ENCODE measurements around the gene MEX3A.

Gene MEX3A

DNA sequence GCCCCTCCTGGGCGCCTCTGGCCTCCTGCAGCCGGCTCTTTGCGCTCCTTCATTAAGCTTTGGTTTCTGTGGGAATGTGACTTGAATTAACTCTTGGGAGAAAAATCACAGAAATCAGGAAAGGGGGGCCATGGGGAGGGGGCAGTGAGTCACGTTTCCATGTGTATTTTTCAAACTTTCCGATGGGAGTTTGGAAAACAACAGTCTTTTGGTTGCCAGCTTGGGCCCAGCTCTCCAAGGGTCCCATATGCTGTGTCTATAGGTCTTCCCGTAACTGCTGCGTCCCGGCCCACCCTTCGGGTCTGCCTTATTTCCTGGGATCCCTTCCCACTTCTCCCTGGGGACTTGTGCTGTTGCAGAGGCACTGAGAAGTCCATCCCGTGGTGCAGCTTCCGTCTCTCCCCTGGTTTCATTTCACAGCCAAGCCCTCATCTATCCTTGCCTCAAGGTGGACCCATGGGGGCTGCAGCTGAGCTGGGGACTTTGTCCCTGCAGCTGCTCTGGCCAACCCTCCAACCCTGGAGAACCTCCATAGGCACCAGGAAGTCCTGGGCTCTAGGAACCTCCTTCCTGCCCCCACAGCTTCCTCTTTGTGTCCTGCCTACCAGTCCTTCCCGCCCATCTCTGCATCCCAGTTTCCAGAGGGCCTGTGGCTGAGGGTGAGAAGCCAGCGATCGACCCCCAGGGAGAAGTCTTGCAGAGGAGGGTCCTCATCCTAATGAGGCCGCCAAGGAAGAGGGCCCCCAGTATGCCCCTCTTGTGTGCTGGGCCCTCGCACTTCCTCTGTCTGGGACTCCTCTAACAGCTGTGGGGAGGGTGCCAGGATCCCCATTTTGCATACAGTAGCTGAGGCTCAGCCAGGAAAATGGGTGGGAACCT, 20.6 kb upstream of the MEX3A start:
- no peak for DNase-seq (ENCODE audit: low read depth)

DNA sequence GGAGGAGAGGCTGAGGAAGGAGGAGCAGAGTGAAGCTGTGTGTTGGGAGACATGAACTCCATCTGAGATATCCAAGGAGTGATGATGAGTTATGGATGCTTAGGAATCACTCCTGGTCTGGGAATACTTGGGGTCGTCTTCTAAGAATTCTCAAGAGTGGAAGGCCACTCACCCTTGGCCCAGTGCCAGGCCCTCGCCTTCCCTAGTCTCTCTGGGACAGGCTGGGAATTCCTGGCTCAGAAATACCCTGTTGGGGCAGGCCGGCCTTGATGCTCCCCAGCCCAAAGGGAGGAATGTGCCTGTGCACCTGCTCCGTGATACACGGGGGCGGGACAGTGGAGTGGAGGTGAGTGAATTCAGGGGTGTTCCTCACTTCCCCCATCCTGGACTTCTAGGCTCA, 19.6 kb upstream of the MEX3A start:
- no peak for DNase-seq (ENCODE audit: low read depth)

DNA sequence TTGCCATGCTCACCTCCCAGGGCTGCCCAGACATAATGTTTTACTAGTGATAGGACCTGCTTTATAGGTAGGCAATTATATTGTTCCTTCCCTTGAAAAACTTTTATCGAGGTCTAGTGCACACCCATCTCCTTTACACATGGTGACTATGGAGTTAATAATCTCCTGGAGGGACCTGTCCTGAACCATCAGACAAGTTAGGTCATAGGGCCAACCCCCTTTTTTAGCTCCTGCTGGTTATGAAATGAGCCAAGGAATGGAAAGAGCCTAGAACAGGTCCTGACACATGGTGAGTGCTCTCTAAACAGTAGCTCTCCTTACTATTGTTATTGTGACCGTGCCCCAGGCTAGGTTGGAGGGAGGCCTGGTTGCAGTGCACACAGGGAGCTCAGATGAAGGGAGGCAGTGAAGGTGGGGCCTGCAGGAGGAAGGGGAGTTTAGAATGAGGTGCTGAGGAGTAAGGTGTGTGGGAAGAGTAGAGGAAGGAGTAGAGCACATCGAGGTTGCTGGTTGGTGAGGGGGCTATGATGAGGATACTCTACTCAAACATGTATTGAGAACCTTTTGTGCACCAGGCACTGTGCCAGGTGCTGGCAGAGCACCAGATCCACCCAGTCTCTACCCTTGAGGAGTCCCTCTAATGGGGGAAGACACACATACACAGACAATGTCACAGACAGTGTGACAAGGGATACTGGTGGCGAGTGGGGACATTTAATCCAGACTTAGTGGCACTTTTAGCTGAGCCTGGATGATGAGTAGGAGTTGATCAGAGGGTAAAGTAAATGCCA, 18.1 kb upstream of the MEX3A start:
- DNase-seq (ENCODE audit: low read depth) = no peak

DNA sequence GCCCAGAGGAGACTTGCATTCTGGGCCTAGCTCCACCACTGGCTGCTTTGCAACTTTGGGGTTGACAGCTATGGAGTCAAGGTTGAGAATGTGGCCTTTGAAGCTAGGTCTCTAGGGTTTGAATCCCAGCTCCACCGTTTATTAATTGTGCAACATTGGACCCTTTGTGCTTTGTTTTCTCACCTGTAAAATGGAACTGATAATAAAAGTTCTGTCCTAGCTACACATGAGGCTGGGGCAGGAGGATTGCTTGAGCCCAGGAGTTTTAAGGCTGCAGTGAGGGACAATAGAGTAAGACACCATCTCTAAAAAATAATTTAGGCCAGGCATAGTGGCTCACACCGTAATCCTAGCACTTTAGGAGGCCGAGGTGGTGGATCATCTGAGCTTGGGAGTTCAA, 17.0 kb upstream of the MEX3A start:
- no peak for DNase-seq (ENCODE audit: low read depth)

- DNase-seq (ENCODE audit: low read depth) = no peak
Observed at GRCh38 chr1:156098784-156099183, 16.5 kb upstream of the MEX3A start.

DNA sequence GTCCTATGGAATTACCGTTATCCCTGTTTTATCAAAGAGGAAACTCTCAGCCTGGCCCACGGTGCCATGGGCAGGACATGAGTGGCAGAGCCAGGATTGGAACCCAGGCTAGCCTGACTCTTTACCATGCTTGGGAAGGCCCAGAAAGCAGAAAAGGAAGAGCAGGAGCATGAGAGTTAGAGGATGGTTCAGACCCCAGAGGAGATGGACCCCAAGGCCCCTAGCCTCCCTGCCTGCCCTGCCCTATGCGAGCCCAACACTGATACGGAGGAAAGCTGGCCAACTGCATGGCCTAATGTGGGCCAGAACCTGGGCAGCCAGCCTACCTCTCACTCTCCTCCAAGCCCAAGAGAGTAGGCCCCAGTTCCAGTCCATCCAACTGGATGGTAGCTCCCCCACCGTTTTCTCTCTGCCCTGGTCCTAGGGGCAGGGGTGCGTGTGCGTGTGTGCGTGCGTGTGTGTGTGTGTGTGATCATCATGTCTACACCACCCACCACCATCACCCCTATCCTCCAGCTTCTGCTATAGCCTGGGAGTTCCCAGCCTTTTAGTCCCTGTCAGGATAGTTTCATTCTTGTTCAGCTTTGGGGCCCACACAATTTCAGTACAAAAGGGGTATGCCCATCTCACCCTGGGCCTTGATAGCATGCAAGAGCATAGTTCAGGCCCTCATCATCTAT, 15.4 kb upstream of the MEX3A start:
- DNase-seq (ENCODE audit: low read depth) = no peak

DNA sequence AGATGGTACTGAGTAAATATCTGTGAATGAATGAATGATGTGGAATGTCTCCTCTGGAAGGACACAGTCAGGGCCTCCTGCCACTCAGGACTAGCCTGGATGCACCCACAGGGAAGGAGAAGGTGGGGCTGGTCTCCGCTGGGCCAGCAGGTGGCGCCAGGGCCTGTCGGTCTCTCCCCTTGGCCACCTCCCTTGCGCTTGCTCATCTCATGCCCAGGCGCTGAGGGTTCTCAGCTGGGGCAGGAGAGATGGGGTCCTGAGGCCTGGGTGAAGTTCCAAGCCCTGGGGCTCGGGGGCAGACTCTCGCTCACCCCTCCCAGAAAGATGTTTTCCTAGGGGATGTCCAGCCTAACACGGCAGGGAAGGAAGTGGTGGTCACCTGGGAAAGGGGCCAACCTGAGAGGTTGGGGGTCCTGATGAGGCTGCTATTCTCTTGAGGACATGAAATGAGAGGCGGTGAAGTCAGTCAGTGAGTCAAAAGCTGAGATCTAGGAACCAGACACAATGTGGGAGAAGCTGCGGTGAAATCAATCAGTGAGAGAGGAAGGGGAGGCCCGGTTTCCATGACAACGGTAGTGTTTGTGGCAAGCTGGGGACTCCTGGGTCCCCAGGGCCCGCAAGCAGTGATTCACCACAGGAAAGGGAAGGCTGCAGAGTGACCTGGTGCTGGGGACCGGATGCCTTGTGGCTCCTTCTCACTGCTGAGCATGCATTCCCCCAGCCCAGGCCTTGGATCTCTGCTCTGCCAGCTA, 14.6 kb upstream of the MEX3A start:
- peak; percentile 74 for DNase-seq (ENCODE audit: low read depth)

DNA sequence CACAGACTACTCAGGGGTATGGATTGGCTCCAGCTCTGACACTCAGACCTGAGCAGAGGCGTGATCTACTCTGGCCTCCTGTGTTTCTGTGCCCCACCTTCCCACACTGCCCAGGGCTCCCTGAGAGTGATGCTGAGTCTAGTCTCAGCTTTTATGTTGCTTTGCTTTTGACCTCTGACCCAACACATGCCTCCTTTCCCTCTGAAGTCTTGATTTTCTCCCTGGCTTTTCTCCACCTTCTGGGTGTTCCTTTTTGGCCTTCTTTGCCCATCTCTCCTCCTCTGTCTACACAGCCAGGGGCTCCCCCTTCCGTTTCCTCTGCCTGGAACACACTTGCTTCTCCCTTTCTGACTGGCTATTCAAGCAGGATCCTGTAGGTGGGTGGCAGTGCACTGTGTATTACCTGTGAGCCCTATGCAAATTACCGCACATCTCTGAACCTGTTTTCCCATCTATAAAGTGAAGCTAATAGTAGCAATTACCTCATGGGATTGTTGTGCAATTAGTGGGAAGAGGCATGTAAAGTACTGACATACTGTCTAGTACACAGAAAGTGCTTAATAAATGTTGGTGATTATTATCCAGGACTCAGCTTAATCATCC, 13.7 kb upstream of the MEX3A start:
- no peak for DNase-seq (ENCODE audit: low read depth)

DNA sequence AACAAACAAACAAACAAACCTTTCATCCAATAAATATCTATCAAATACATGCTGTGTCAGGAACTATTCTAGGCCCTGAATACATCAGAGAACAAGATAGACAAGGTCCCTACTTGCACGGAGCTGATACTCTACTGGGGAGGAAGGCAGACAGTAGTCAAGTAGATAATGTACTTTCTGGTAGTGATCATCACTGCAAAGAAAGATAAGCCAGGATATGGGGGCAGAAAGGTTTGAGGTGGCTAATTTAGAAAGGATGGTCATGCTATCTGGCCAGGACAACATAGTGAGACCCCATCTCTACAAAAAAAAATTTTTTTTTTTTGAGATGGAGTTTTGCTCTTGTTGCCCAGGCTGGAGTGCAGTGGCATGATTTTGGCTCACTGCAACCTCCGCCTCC, 9.3 kb upstream of the MEX3A start:
- DNase-seq (ENCODE audit: low read depth) = no peak

- peak; percentile 74 for DNase-seq (ENCODE audit: low read depth)
Observed at GRCh38 chr1:156090840-156091188, 8.5 kb upstream of the MEX3A start.

GRCh38 chr1:156090138-156090839, 8.0 kb upstream of the MEX3A start:
- DNase-seq (ENCODE audit: low read depth) = no peak

GRCh38 chr1:156089704-156090103, 7.4 kb upstream of the MEX3A start:
- no peak for DNase-seq (ENCODE audit: low read depth)

DNA sequence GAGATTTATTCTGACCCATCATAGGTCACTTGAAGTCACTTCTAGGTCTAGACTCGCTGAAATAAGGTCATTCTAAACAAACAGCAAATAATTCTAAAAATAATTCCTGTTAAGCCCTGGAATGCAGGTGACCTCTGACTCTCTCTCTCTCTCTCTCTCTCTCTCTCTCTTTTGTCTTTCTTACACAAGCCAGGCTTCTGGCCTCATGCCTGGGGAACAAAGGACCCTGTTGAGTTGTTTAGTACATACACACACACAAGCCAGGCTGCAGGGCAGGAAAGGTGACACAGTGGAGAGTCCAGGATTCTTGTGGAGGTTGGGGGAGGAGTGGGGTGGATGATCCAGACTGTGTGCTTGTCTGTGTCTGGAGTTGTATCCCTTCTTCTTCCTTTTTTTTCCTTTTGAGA, 4.0 kb upstream of the MEX3A start:
- DNase-seq (ENCODE audit: low read depth) = no peak

GRCh38 chr1:156083800-156084790, 1.8 kb upstream of the MEX3A start:
- DNase-seq (ENCODE audit: low read depth) = no peak

GRCh38 chr1:156081917-156082308, 352 bp downstream of the MEX3A start:
- DNase-seq (ENCODE audit: low read depth) = no peak

GRCh38 chr1:156081180-156081916, 917 bp downstream of the MEX3A start:
- no peak for DNase-seq (ENCODE audit: low read depth)

GRCh38 chr1:156080863-156081179, 1.4 kb downstream of the MEX3A start:
- no peak for DNase-seq (ENCODE audit: low read depth)

GRCh38 chr1:156080241-156080862, 1.9 kb downstream of the MEX3A start:
- DNase-seq (ENCODE audit: low read depth) = no peak

GRCh38 chr1:156079762-156080161, 2.5 kb downstream of the MEX3A start:
- no peak for DNase-seq (ENCODE audit: low read depth)
